Endothelial cell of umbilical vein (primary cell): ENCODE measurements around the gene USP37.

Experiments
- CTCF ChIP-seq, 2 donors: IDR thresholded peaks; 1 replicate in 1 of 2; 2 replicates in 1 of 2; pipeline ENCODE4 v1.5.1; 2011; ENCODE audit warnings: low read length in 2 of 2, mild to moderate bottlenecking in 2 of 2, moderate library complexity in 2 of 2, control low read depth in 1 of 2, inconsistent platforms in 1 of 2, low read depth in 1 of 2; ENCODE audit not compliant: insufficient read depth in 1 of 2; ENCODE audit errors: extremely low read depth in 1 of 2
- EZH2 ChIP-seq: IDR thresholded peaks from 2 replicates; pipeline ENCODE4 v1.6.1; 2012; ENCODE audit warnings: borderline replicate concordance, low read depth, mild to moderate bottlenecking, moderate library complexity, low read length, inconsistent platforms; ENCODE audit not compliant: severe bottlenecking
- FOS ChIP-seq: IDR thresholded peaks from 2 replicates; pipeline ENCODE4 v1.6.1; 2011; ENCODE audit warnings: mild to moderate bottlenecking, low read length, moderate library complexity, borderline replicate concordance; ENCODE audit not compliant: insufficient read depth
- GATA2 ChIP-seq: IDR thresholded peaks from 2 replicates; pipeline ENCODE4 v1.7.0; 2011; ENCODE audit warnings: low read depth, mild to moderate bottlenecking, moderate library complexity, mixed read lengths, low read length; ENCODE audit not compliant: insufficient read length, insufficient read depth
- MAX ChIP-seq: IDR thresholded peaks from 2 replicates; pipeline ENCODE4 v1.6.1; 2011; ENCODE audit not compliant: insufficient read depth, insufficient read length
- MYC ChIP-seq: IDR thresholded peaks from one replicate; pipeline ENCODE4 v1.6.1; 2011; ENCODE audit warnings: mild to moderate bottlenecking, low read depth, low read length
- POLR2A ChIP-seq: IDR thresholded peaks from 2 replicates; pipeline ENCODE4 v1.6.1; 2012; ENCODE audit warnings: low read depth, mild to moderate bottlenecking, control low read depth, low read length
- POLR2AphosphoS5 ChIP-seq: IDR thresholded peaks from 2 replicates; pipeline ENCODE4 v1.6.1; 2012; ENCODE audit warnings: low read depth, mild to moderate bottlenecking, control low read depth, low read length, moderate library complexity; ENCODE audit not compliant: insufficient read depth

- TF ChIP-seq CTCF (IDR thresholded peaks at IDR 0.05; ENCODE audit: extremely low read depth in 1 of 2, insufficient read depth in 1 of 2, low read depth in 1 of 2, low read length in 2 of 2) = no peak
- TF ChIP-seq POLR2A = peak; percentile 41
- no peak for TF ChIP-seq MAX
- peak; percentile 28 for TF ChIP-seq POLR2AphosphoS5
- TF ChIP-seq MYC = no peak
- no peak for TF ChIP-seq EZH2
- TF ChIP-seq FOS = no peak
- no peak for TF ChIP-seq GATA2
Observed at GRCh38 chr2:218607436-218608115, 39.4 kb upstream of the USP37 start, which contains the start of gene PLCD4.
